ENCODE data around the gene RESP18.

GRCh38 chr2:219380926-219381325, 48.4 kb upstream of the RESP18 start:
- TF ChIP-seq, protein P1, sequence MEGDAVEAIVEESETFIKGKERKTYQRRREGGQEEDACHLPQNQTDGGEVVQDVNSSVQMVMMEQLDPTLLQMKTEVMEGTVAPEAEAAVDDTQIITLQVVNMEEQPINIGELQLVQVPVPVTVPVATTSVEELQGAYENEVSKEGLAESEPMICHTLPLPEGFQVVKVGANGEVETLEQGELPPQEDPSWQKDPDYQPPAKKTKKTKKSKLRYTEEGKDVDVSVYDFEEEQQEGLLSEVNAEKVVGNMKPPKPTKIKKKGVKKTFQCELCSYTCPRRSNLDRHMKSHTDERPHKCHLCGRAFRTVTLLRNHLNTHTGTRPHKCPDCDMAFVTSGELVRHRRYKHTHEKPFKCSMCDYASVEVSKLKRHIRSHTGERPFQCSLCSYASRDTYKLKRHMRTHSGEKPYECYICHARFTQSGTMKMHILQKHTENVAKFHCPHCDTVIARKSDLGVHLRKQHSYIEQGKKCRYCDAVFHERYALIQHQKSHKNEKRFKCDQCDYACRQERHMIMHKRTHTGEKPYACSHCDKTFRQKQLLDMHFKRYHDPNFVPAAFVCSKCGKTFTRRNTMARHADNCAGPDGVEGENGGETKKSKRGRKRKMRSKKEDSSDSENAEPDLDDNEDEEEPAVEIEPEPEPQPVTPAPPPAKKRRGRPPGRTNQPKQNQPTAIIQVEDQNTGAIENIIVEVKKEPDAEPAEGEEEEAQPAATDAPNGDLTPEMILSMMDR (conservative IDR thresholded peaks at IDR 0.05), result no peak
- TF ChIP-seq EZH2 (IDR thresholded peaks at IDR 0.05; ENCODE audit: low read depth), result no peak

All from PC-9 (cell line).